ENCODE data around the gene SLC26A1. TPM values are rescaled to one million over a fixed set of nuclear protein-coding genes. Genes with fewer than 3 reads are reported as not detected.
"Not testable (repeated sequence)": the region's sequence is repeated elsewhere in the genome, so short reads cannot be mapped to it uniquely, and the experiment has no call there.

Gene SLC26A1
- polyA plus RNA-seq, 1 donor from 2014 or later, result 0.12 TPM

GRCh38 chr4:999882-1000425, 6.8 kb upstream of the SLC26A1 start:
- Histone ChIP-seq H3K36me3 (ENCODE audit: insufficient read depth, low read length) (no peaks in the 10 kb centered on the region), H3K9ac (ENCODE audit: low read length) (no peak overlapping the region), H3K4me2 (ENCODE audit: low read length) (no peak overlapping the region), H3K4me3 (ENCODE audit: low read length) (no peak overlapping the region), H3K79me2 (replicated peaks; ENCODE audit: insufficient read depth, low read length) (no peaks in the 10 kb centered on the region), H2AFZ (ENCODE audit: low read depth, low read length) (no peak overlapping the region), H3K27ac (ENCODE audit: low read length) (no peak overlapping the region), H3K9me2 (ENCODE audit: insufficient read depth, low read length) (no peaks in the 10 kb centered on the region), H3F3A (ENCODE audit: insufficient read depth, low read length, poor library complexity, severe bottlenecking) (no peaks in the 10 kb centered on the region), H3K27me3 (ENCODE audit: insufficient read depth, low read depth, low read length) (peaks cover 61% of the 10 kb centered on the region), H4K20me1 (ENCODE audit: insufficient read depth) (no peaks in the 10 kb centered on the region), H3K9me3 (ENCODE audit: low read length) (peaks cover 4% of the 10 kb centered on the region)
- TF ChIP-seq MXI1 (conservative IDR thresholded peaks at IDR 0.05; ENCODE audit: poor library complexity, severe bottlenecking) (no peak), RAD21 (conservative IDR thresholded peaks at IDR 0.05) (no peak), EP300 (conservative IDR thresholded peaks at IDR 0.05; ENCODE audit: poor library complexity, severe bottlenecking) (no peak), TAF1 (IDR thresholded peaks at IDR 0.05; ENCODE audit: low read depth) (no peak), CTCF (IDR thresholded peaks at IDR 0.05; ENCODE audit: poor library complexity, severe bottlenecking) (no peak), EZH2 (IDR thresholded peaks at IDR 0.05; ENCODE audit: borderline replicate concordance, insufficient read depth, low read length, poor library complexity, severe bottlenecking) (no peak)

- not testable (repeated sequence) for H3K9me3 ChIP-seq (ENCODE audit: low read length); H3K36me3 ChIP-seq (ENCODE audit: insufficient read depth, low read length); H4K20me1 ChIP-seq (ENCODE audit: insufficient read depth); H3K9ac ChIP-seq (ENCODE audit: low read length); H2AFZ ChIP-seq (ENCODE audit: low read depth, low read length); H3K27ac ChIP-seq (ENCODE audit: low read length); H3F3A ChIP-seq (ENCODE audit: insufficient read depth, low read length, poor library complexity, severe bottlenecking); H3K79me2 ChIP-seq (replicated peaks; ENCODE audit: insufficient read depth, low read length); H3K4me2 ChIP-seq (ENCODE audit: low read length); H3K9me2 ChIP-seq (ENCODE audit: insufficient read depth, low read length); H3K4me3 ChIP-seq (ENCODE audit: low read length)
- H3K27me3 ChIP-seq (ENCODE audit: insufficient read depth, low read depth, low read length), result peaks cover 55% of the 10 kb centered on the region
These were observed 6.1 kb upstream of the SLC26A1 start for GRCh38 chr4:999240-999863.

GRCh38 chr4:998096-998691, 5.0 kb upstream of the SLC26A1 start:
- Histone ChIP-seq H3K36me3 (ENCODE audit: insufficient read depth, low read length) (no peaks in the 10 kb centered on the region), H3K27me3 (ENCODE audit: insufficient read depth, low read depth, low read length) (peaks cover 43% of the 10 kb centered on the region), H3K79me2 (replicated peaks; ENCODE audit: insufficient read depth, low read length) (no peaks in the 10 kb centered on the region), H3K9me3 (ENCODE audit: low read length) (peaks cover 4% of the 10 kb centered on the region), H3F3A (ENCODE audit: insufficient read depth, low read length, poor library complexity, severe bottlenecking) (no peaks in the 10 kb centered on the region), H2AFZ (ENCODE audit: low read depth, low read length) (no peak overlapping the region), H4K20me1 (ENCODE audit: insufficient read depth) (no peaks in the 10 kb centered on the region), H3K4me2 (ENCODE audit: low read length) (no peak overlapping the region), H3K4me3 (ENCODE audit: low read length) (no peak overlapping the region), H3K27ac (ENCODE audit: low read length) (no peak overlapping the region), H3K9me2 (ENCODE audit: insufficient read depth, low read length) (no peaks in the 10 kb centered on the region), H3K9ac (ENCODE audit: low read length) (no peak overlapping the region)
- no peak for TF ChIP-seq POLR2AphosphoS5 (IDR thresholded peaks at IDR 0.05)
- no peak for TF ChIP-seq RAD21 (conservative IDR thresholded peaks at IDR 0.05)
- TF ChIP-seq EP300 (conservative IDR thresholded peaks at IDR 0.05; ENCODE audit: poor library complexity, severe bottlenecking), result no peak
- TF ChIP-seq CTCF (IDR thresholded peaks at IDR 0.05; ENCODE audit: poor library complexity, severe bottlenecking), result no peak
- TF ChIP-seq REST (IDR thresholded peaks at IDR 0.05; ENCODE audit: borderline replicate concordance), result no peak
- no peak for TF ChIP-seq EZH2 (IDR thresholded peaks at IDR 0.05; ENCODE audit: borderline replicate concordance, insufficient read depth, low read length, poor library complexity, severe bottlenecking)

All from neural cell (in vitro differentiated cells).